Transverse colon (tissue), 3 donors: ENCODE measurements around the gene ACAN.

Experiments
- CTCF ChIP-seq, 5 experiments: fragments of 200-600 bp in 3 of 5; fragments of 450-650 bp in 2 of 5; sonication (generic) in 3 of 5; IDR thresholded peaks; 1 replicate in 2 of 5; 2 replicates in 3 of 5; pipeline ENCODE4 v1.5.1; 2016 to 2017; ENCODE audit warnings: antibody characterized with exemption in 5 of 5, inconsistent platforms in 3 of 5, mild to moderate bottlenecking in 2 of 5, moderate library complexity in 1 of 5
- POLR2A ChIP-seq: fragments of 450-650 bp; IDR thresholded peaks from one replicate; pipeline ENCODE4 v1.6.1; 2016; ENCODE audit warnings: antibody characterized with exemption, mild to moderate bottlenecking, moderate library complexity

- TF ChIP-seq CTCF (IDR thresholded peaks at IDR 0.05): no peak
- TF ChIP-seq POLR2A: no peak
These were observed 97.2 kb downstream of the ACAN start for GRCh38 chr15:88900309-88900981.
